H1 (cell line): ENCODE results near the gene LYZ. TPM values are rescaled to one million over a fixed set of nuclear protein-coding genes. Genes with fewer than 3 reads are reported as not detected.

Experiments used
- CTCF ChIA-PET: fragments of 300-600 bp; sonication (Branson Sonifier 250); formaldehyde crosslinking; loops from one replicate; lab custom pipeline; 2021; ENCODE audit not compliant: partially characterized antibody; lab: Charles Lee
- POLR2A ChIA-PET: fragments of 300-600 bp; sonication (Branson Sonifier 250); formaldehyde crosslinking; loops from one replicate; lab custom pipeline; 2021; ENCODE audit warnings: inconsistent platforms; ENCODE audit not compliant: partially characterized antibody; lab: Charles Lee
- DNase-seq, 2 experiments: peaks; one replicate each; pipeline versions ENCODE4 v3.0.0 to v3.0.0-alpha.2; 2010 to 2022; ENCODE audit warnings: low spot score in 2 of 2, low read depth in 1 of 2, mixed read lengths in 1 of 2
- FAIRE-seq: peaks from 2 replicates; lab custom pipeline; 2011; peaks lifted over from hg19 to GRCh38; lab: Jason Lieb, UNC
- H2AFZ ChIP-seq: 2 replicates; pipeline ENCODE4 v1.8.1; 2012; ENCODE audit warnings: low read length, inconsistent platforms
- H2AK5ac ChIP-seq: 2 replicates; pipeline ENCODE4 v1.6.1; 2013; ENCODE audit warnings: low read depth, low read length
- H2BK120ac ChIP-seq: replicated peaks from 2 replicates; pipeline ENCODE3; 2013; ENCODE audit warnings: low read depth, low read length, inconsistent platforms
- H2BK12ac ChIP-seq: 2 replicates; pipeline ENCODE4 v1.6.1; 2013; ENCODE audit warnings: low read depth, low read length
- H2BK15ac ChIP-seq: 2 replicates; pipeline ENCODE4 v1.6.1; 2013; ENCODE audit warnings: low read length
- H2BK20ac ChIP-seq: 2 replicates; pipeline ENCODE4 v1.6.1; 2013; ENCODE audit warnings: low read length
- H2BK5ac ChIP-seq: 2 replicates; pipeline ENCODE4 v1.6.1; 2013; ENCODE audit warnings: low read depth, low read length
- H3K14ac ChIP-seq: 2 replicates; pipeline ENCODE4 v1.6.1; 2013; ENCODE audit warnings: inconsistent platforms; ENCODE audit not compliant: insufficient read length
- H3K18ac ChIP-seq: 2 replicates; pipeline ENCODE4 v1.6.1; 2013; ENCODE audit warnings: low read length; ENCODE audit errors: extremely low read depth
- H3K23ac ChIP-seq: 2 replicates; pipeline ENCODE4 v1.6.1; 2013; ENCODE audit warnings: inconsistent platforms; ENCODE audit not compliant: insufficient read length
- H3K23me2 ChIP-seq: 2 replicates; pipeline ENCODE4 v1.6.1; 2013; ENCODE audit warnings: low read depth, low read length
- H3K27ac ChIP-seq: 2 replicates; pipeline ENCODE4 v1.6.1; 2011; ENCODE audit warnings: low read depth, low read length, inconsistent platforms
- H3K27me3 ChIP-seq, 4 experiments: replicated peaks in 1 of 4; 1 replicate in 1 of 4; 2 replicates in 3 of 4; pipeline versions ENCODE4 v1.6.1 to v1.8.1; 2011 to 2013; ENCODE audit warnings: low read length in 3 of 4, mild to moderate bottlenecking in 3 of 4, inconsistent platforms in 2 of 4, mixed read lengths in 2 of 4, moderate library complexity in 1 of 4; ENCODE audit not compliant: control insufficient read depth in 3 of 4, insufficient read depth in 3 of 4; ENCODE audit errors: extremely low read depth in 1 of 4
- H3K36me3 ChIP-seq, 4 experiments: 2 replicates each; pipeline versions ENCODE4 v1.6.1 to v1.8.1; 2011 to 2013; ENCODE audit warnings: mild to moderate bottlenecking in 4 of 4, low read length in 3 of 4, moderate library complexity in 2 of 4, control low read depth in 1 of 4, inconsistent platforms in 1 of 4; ENCODE audit not compliant: insufficient read depth in 4 of 4, control insufficient read depth in 2 of 4
- H3K4ac ChIP-seq: replicated peaks from 2 replicates; pipeline ENCODE3; 2013; ENCODE audit warnings: low read length, low read depth, mixed read lengths, inconsistent platforms; ENCODE audit not compliant: insufficient read length
- H3K4me1 ChIP-seq, 4 experiments: replicated peaks in 1 of 4; 1 replicate in 1 of 4; 2 replicates in 3 of 4; pipeline versions ENCODE4 v1.6.1 to v1.8.1; 2011 to 2013; ENCODE audit warnings: low read length in 3 of 4, inconsistent platforms in 2 of 4, mixed read lengths in 1 of 4; ENCODE audit not compliant: insufficient read depth in 4 of 4, control insufficient read depth in 3 of 4
- H3K4me2 ChIP-seq, 2 experiments: 2 replicates each; pipeline versions ENCODE4 v1.6.1 to v1.8.1; 2011 to 2013; ENCODE audit warnings: low read depth in 2 of 2, low read length in 2 of 2, control low read depth in 1 of 2, inconsistent platforms in 1 of 2, mild to moderate bottlenecking in 1 of 2; ENCODE audit not compliant: insufficient read depth in 1 of 2
- H3K4me3 ChIP-seq, 4 experiments: fragments of 200-600, 300-600 bp in 1 of 4; sonication (generic), shearing (Covaris generic), sonication (Bioruptor Twin) in 1 of 4; 2 replicates each; pipeline versions ENCODE4 v1.5.1 to v1.8.1; 2011 to 2016; ENCODE audit warnings: low read length in 4 of 4, low read depth in 3 of 4, control low read depth in 2 of 4, inconsistent platforms in 2 of 4, mild to moderate bottlenecking in 2 of 4, mixed read lengths in 1 of 4, moderate library complexity in 1 of 4; ENCODE audit not compliant: insufficient read depth in 2 of 4; ENCODE audit errors: extremely low read depth in 1 of 4
- H3K56ac ChIP-seq: replicated peaks from 2 replicates; pipeline ENCODE3; 2013; ENCODE audit warnings: low read depth, mild to moderate bottlenecking, mixed read lengths, low read length, inconsistent platforms; ENCODE audit not compliant: insufficient read length
- H3K79me1 ChIP-seq: 2 replicates; pipeline ENCODE4 v1.6.1; 2013; ENCODE audit warnings: low read depth, low read length, control low read depth
- H3K79me2 ChIP-seq, 2 experiments: 2 replicates each; pipeline versions ENCODE4 v1.6.1 to v1.8.1; 2012 to 2013; ENCODE audit warnings: low read length in 2 of 2, mild to moderate bottlenecking in 2 of 2, inconsistent platforms in 1 of 2; ENCODE audit not compliant: insufficient read depth in 2 of 2, control insufficient read depth in 1 of 2
- H3K9ac ChIP-seq, 4 experiments: replicated peaks in 1 of 4; 1 replicate in 1 of 4; 2 replicates in 3 of 4; pipeline versions ENCODE4 v1.6.1 to v1.8.1; 2011 to 2013; ENCODE audit warnings: low read depth in 3 of 4, low read length in 3 of 4, control low read depth in 2 of 4, mild to moderate bottlenecking in 2 of 4, moderate library complexity in 2 of 4, inconsistent platforms in 1 of 4; ENCODE audit errors: extremely low read depth in 1 of 4
- H3K9me3 ChIP-seq, 2 experiments: 2 replicates each; pipeline versions ENCODE4 v1.6.1 to v1.8.1; 2012 to 2013; ENCODE audit warnings: mild to moderate bottlenecking in 2 of 2, moderate library complexity in 2 of 2, control low read depth in 1 of 2, inconsistent platforms in 1 of 2, low read depth in 1 of 2, low read length in 1 of 2, mixed read lengths in 1 of 2; ENCODE audit not compliant: insufficient read depth in 2 of 2
- H4K20me1 ChIP-seq, 2 experiments: replicated peaks in 1 of 2; 2 replicates each; pipeline versions ENCODE3 to v1.8.1; 2011 to 2013; ENCODE audit warnings: inconsistent platforms in 2 of 2, low read length in 2 of 2, mild to moderate bottlenecking in 1 of 2; ENCODE audit not compliant: insufficient read depth in 2 of 2, control insufficient read depth in 1 of 2
- H4K5ac ChIP-seq: 2 replicates; pipeline ENCODE4 v1.6.1; 2013; ENCODE audit warnings: low read length, low read depth, mixed read lengths, inconsistent platforms; ENCODE audit not compliant: insufficient read length
- H4K8ac ChIP-seq: 2 replicates; pipeline ENCODE4 v1.8.0; 2013; ENCODE audit warnings: mild to moderate bottlenecking, moderate library complexity, low read length, inconsistent platforms; ENCODE audit not compliant: insufficient read depth; ENCODE audit errors: extremely low read depth
- H4K91ac ChIP-seq: replicated peaks from 2 replicates; pipeline ENCODE3; 2013; ENCODE audit warnings: low read length, mixed read lengths, inconsistent platforms; ENCODE audit not compliant: insufficient read length
- WGBS, 2 experiments: shearing (Covaris generic) in 1 of 2; methylation state at CpG; one replicate each; pipeline versions ENCODE4 v1.1.6 to v1.1.7; 2013 to 2015; ENCODE audit warnings: low lambda C conversion rate in 2 of 2, mixed read lengths in 2 of 2, inconsistent platforms in 1 of 2, low coverage in 1 of 2, missing lambda C conversion rate in 1 of 2; ENCODE audit not compliant: insufficient replicate concordance in 2 of 2, insufficient coverage in 1 of 2, insufficient read length in 1 of 2; ENCODE audit errors: extremely low coverage in 1 of 2, missing lambda C conversion rate in 1 of 2; 5-methylcytosine and 5-hydroxymethylcytosine counted together
- polyA plus RNA-seq, 7 experiments: library from polyadenylated mRNA; depleted of rRNA in 3 of 7; stranded (reverse) in 5 of 7; unstranded in 2 of 7; fragments of >200 nt in 5 of 7; fragments of 200-250 nt in 2 of 7; gene quantifications; 1 replicate in 5 of 7; 2 replicates in 1 of 7; 4 replicates in 1 of 7; pipeline versions ENCODE4 v1.2.1 to v1.2.3, GENCODE V29; 2011 to 2013; ENCODE audit warnings: missing spikeins in 2 of 7, mixed read lengths in 2 of 7
- total RNA-seq: library from RNA; stranded (reverse); fragmentation: NEBNext Ultra II Directional; extraction: Animal tissue kit (Norgen Biotek cat#: 25700); gene quantifications from 2 replicates; pipeline ENCODE4 v1.2.1, GENCODE V29; 2021

Gene LYZ
- total and polyA plus RNA-seq, 2 of the 8 experiments (the other 6 are each of a cell fraction or from before 2014, with no cell fraction given): not detected

GRCh38 chr12:69396041-69396440 is 47.9 kb downstream of the LYZ start:
- Histone ChIP-seq H2BK12ac (no peak overlapping the region), H2BK5ac (no peak overlapping the region), H3K79me2 (no peaks in the 10 kb centered on the region), H4K5ac (no peak overlapping the region), H3K14ac (no peak overlapping the region), H3K79me1 (no peaks in the 10 kb centered on the region), H2AK5ac (no peak overlapping the region), H3K4me1 (no peaks in the 10 kb centered on the region), H3K27ac (no peak overlapping the region), H2BK120ac (no peak overlapping the region), H4K20me1 (no peaks in the 10 kb centered on the region), H2BK20ac (no peak overlapping the region), H3K4me3 (no peak overlapping the region), H3K27me3 (peaks cover 0 to 1% (median 0%) of the 10 kb centered on the region in 4 experiments; a peak in 1 of 7 replicates), H4K8ac (no peak overlapping the region), H3K18ac (no peak overlapping the region), H3K4me2 (no peak overlapping the region), H3K4ac (no peak overlapping the region), H2AFZ (no peak overlapping the region), H3K56ac (no peak overlapping the region), H4K91ac (no peak overlapping the region), H3K9ac (no peak overlapping the region), H3K9me3 (no peaks in the 10 kb centered on the region; a peak in 1 of 4 replicates), H3K36me3 (peaks cover 0 to 4% (median 1%) of the 10 kb centered on the region in 4 experiments; a peak in 1 of 8 replicates), H3K23me2 (no peaks in the 10 kb centered on the region), H2BK15ac (no peak overlapping the region), H3K23ac (no peak overlapping the region)
- CTCF ChIA-PET: interaction anchor here (1.2 to 1.3 kb wide), 2 partner anchors 9 to 175 kb away, joined by 3 read pairs; no protein-coding TSS in a partner anchor
- DNase-seq (no peak), FAIRE-seq (no peak)
- POLR2A ChIA-PET: no interaction called here
- 100% methylated on average over 1 of the region's 1 CpG; no CpG with 5 or more reads in 1 of the 2 experiments for whole genome bisulfite sequencing, 2 experiments
